Measurements from ENCODE around the gene FAM229A.

DNA sequence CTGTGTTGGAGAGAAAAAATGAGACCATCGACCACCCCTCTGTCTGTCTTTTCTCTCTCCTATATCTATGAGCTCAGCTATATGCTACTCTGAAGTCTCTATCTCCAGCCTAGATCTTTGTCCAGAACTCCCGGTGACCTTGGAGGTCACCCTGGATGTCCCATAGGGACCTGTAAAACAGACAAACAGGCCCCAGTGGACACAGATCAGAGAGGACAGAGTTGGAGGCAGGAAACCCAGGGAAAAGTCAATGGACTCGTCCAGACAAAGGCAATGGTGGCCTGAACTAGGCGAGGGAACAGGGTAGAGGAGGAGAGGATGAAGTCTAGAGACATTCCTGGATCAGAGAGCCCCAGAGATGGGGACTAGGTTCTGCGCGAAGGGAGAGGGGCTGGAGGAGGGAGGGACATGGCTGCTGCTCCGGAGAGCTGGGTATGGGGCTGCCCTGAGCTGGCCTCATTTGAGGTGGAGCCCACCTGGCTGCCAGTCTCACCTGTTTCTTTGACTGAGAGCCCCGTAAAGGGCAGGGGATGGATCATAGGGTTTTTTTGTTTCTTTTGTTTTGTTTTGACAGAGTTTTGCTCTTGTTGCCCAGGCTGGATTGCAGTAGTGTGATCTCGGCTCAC lies 15.6 kb downstream of the FAM229A start:
- TF ChIP-seq, protein P1, sequence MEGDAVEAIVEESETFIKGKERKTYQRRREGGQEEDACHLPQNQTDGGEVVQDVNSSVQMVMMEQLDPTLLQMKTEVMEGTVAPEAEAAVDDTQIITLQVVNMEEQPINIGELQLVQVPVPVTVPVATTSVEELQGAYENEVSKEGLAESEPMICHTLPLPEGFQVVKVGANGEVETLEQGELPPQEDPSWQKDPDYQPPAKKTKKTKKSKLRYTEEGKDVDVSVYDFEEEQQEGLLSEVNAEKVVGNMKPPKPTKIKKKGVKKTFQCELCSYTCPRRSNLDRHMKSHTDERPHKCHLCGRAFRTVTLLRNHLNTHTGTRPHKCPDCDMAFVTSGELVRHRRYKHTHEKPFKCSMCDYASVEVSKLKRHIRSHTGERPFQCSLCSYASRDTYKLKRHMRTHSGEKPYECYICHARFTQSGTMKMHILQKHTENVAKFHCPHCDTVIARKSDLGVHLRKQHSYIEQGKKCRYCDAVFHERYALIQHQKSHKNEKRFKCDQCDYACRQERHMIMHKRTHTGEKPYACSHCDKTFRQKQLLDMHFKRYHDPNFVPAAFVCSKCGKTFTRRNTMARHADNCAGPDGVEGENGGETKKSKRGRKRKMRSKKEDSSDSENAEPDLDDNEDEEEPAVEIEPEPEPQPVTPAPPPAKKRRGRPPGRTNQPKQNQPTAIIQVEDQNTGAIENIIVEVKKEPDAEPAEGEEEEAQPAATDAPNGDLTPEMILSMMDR (IDR thresholded peaks at IDR 0.05), result no peak
- no peak for TF ChIP-seq POLR2A (IDR thresholded peaks at IDR 0.05)
- TF ChIP-seq EP300 (IDR thresholded peaks at IDR 0.05), result no peak

Data from sigmoid colon (tissue), 4 donors.